HG03558 (cell line): ENCODE results near the gene CCDC177.

Experiments used
- ATAC-seq: cut with Tn5 transposase; IDR thresholded peaks from one replicate; pipeline ENCODE4 v1.9.1; 2021; ENCODE audit warnings: moderate number of reproducible peaks; ENCODE audit not compliant: unreplicated experiment; ENCODE audit errors: extremely low read depth

CCDC177 gene

DNA sequence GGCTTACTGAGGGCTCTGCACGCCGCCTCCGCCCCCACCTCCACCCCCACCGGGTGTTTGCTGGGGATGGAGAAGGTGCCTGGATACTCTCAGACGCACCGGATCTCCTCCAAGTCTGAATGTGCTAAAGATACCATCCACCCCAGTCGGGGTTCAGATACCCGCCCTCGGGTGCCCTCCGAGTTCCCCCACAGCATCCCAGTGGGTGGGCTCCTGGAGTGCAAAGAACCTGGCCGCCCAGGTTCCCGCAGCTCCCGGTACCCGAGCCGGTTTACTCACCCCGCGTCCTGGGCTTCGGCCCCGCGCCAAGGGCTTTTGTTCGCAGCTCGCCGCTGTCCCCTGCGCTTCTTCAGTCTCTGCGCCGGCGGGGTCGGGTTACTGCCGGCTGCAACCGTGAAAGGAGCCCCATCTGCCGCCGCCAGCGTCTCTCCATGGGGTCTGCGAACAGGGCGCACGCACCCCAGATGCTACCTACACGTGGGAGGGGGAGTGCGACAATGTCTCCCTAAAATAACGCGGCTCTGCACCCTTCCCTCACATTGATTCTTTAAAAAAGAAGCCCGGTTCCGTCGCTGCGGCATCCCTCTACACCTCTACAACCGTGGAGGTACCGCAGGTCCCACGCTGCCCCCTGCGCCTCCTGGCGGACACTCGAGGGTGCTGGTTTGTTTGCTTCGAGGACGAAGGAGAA, at the start of gene CCDC177:
TSS of gene CCDC177 (minus strand) at position 609 of the 691 bp plus-strand sequence. CDS start 1,249 bp downstream, outside the sequence.
- no peak for ATAC-seq

DNA sequence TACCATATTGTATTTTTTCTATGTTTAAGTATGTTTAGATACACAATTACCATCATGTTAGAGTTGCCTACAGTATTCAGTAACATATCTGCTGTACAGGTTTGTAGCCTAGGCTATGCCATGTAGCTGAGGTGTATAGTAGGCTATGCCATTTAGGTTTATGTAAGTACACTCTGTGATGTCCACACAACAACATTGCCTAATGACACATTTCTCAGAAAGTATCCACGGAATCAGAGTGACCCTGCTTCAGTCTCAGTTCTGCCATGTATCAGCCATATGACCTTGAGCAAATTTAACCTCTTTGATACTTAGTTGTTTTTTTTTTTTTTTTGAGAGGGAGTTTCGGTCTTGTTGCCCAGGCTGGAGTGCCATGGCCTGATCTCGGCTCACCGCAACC, 49.5 kb upstream of the CCDC177 start:
- no peak for ATAC-seq

DNA sequence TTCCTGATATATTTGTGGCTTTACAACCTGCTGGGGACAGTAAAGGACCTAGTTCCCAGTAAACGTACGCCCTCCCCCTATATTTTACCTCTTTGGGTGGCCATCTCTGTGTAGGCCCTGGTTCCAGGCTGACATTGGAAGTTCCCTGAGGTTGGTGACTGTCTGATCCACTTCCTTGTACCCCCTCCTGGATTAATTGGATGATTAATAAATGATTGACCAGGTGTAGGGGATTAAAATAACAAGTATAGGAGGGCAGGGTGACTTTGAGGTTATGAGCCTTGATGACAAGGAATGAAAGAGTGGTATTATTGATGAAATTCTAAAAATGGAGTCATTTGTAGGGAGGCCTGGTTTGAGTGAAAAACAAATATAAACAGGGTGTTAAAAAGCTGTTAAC, 46.3 kb upstream of the CCDC177 start:
- ATAC-seq, result no peak

DNA sequence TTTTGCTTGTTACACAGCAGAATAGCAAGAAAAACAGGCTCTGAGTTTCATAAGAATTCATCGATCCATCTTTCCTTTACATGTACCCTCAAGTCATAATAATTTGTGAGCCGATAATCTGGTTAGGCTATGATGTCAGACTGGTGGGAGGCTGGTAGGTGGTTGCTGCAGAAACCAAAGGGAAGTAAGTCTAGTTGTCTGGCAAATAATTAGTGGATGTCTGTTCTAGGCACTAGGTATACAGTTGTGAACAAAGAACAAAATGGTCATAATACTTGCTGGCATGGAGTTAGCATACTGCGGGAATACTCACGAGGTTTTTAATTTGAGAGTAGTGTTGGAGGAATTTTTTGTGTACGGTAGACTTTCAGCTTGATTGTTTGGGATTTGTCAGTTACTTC, 45.5 kb upstream of the CCDC177 start:
- no peak for ATAC-seq

DNA sequence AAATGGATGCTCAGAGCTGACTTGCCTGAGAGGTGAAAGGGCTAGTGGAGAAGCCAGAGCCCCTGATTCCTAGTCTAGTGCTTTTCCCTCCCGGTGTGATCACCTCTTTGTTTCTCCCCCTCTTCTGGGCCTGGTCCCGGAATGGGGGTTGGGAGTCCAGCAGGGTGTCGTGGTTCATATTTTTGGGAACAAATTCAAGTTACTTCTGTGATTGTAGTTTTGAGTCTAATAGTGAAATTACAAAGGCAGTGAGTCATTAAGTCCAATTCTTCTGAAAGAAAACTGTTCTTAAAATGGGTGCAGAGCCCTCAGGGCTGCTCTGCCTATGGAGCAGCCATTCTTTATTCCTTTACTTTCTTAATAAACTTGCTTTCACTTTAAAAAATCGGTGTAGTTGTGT, 44.3 kb upstream of the CCDC177 start:
- no peak for ATAC-seq

DNA sequence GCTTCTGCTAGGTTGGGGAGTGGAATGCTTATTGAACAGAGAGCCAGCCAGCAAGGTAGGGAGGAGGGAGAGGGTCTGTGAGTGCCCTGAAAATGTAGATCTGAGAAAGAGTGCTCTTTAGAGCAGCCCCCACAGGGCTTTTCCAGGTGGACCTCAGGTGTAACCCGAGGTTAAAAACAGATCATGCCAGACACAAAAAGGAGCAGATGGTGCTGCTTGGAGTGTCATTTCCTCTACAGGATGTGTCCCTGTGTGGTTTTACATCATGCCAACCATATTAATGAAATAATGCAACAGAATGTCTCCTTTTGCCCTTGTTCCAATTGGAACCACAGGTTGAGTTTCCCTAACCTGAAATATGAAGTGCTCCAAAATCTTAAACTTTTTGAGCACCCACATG, 43.1 kb upstream of the CCDC177 start:
- no peak for ATAC-seq

DNA sequence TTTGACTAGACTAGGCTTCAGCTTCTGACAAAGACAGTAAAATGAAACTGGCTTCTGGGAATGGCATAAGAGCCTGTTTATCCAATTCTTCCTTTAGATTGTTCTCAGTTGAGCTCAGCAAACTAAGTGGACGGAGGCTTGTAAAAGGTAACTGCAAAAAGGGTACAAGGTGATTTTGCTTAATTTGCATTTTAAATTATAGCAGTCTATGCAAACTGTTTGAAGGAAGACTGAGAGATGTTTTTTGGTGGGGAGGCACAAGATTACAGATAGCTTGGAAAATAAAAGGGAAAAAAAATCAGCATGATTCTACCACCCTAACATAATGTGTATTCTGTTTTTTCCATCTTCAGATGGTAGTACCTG, 41.7 kb upstream of the CCDC177 start:
- ATAC-seq, result no peak

DNA sequence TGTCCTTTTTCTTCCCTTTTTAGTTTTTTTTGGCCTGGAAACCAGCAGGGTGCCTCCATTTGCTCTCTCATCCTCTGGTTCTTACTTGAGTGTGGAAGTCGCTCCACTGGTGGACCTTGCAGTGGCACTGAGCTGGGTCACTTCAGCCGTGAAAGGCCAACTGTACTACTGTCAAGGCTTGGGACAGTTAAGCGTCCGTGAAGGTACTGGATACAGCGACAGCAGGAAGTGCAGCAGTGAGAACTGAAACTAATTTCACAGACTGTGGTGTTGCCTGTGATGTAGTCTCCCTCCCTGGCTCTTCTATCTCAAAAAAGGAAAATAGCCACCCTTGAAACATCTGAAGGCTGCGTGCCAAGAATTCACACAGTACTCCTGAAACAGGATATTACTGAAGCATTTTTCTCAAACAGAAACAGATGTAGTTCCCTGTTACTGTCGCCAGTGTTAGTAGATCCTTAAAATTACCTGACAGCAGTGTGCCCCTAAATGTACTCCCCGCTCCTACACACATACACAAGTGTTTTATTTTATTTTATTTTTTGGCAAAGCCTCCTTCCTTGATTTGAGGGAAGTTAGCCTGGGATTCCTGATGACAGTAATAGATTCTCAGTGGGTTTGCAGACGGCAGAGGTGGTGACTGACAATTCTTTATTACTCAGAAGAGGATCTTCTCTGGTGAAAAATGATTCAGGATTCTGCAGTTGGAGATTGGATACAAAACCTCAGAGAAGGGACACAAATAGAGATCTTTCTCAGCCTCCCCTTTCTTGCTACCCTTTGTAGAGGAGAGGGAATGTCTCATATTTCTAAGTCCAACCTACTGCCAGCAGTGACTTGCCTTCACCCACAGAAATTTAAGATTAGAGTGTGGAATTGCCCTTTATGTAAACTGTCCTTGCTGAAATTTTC, 41.1 kb upstream of the CCDC177 start:
- ATAC-seq, result peak; percentile 40

DNA sequence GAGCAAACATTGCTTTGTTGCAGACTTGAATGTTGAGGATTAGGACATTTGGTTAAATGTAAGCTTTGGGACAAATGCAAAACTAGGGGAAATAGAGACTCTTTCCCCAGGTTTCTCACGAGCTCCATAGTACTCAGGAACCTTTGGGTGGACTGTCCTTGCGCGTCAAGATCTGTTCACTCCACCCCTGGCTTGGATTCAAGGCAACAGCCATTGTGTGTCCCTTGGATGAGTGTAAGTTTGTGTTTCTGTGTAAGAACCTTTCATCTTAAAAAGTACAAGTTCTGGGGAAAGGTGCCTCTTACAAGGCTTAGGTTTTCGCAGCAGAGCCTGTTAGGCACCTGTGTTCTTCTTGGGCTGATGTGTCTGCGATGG, 40.4 kb upstream of the CCDC177 start:
- no peak for ATAC-seq

DNA sequence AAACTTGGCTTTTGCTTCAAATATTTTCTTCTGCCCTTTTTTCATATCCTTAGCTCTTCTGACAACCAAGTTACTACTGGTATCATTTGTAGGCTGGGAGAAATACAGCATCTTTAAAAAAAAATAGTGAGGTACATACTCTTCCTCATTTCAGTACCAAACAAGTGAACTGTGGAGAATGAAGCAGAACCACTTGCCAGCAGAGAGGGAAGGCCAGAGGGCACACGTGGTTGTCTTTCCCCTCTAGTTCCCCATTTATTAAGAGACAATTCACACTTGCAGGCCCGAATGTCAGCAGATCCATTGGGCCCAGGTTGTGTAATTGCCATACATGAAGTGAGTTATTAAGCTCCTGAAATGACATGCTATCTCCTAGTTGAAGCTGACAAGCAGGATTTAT, 39.9 kb upstream of the CCDC177 start:
- no peak for ATAC-seq

DNA sequence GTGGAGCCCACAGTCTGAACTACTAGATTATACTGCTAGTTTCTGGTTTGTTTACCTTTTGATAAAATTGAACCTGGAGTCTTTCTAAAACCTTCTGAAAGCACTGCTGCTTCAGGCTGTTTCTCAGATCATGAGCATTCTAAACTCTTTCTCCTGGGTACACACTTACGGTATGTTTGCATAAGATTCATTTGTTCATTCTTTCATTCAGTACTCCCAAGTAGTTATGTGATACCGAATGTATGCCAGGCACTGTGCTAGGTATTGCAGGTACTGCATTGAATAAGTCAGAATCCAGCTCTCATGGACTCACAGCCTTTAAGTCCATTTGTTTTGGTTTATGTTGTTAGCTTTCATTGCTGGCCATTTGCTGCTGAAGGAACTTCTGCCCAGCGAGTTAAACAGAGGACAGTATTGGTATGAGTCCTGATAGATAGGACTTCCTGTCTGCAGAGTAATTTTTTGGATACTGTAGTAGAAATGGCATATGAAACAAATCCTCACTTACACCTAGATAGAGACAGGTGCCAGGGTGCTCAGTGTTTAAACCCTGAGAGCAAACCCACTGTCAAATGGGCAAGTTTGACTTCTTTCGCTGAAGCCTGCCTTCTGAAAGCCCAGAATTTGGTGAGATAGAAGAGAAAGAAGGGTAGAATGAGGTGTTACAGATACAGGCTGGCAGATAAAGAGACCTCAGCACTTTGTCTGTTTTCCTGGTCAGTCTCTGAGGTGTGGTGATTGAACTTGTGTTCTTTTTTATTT, 38.8 kb upstream of the CCDC177 start:
- ATAC-seq, result no peak

DNA sequence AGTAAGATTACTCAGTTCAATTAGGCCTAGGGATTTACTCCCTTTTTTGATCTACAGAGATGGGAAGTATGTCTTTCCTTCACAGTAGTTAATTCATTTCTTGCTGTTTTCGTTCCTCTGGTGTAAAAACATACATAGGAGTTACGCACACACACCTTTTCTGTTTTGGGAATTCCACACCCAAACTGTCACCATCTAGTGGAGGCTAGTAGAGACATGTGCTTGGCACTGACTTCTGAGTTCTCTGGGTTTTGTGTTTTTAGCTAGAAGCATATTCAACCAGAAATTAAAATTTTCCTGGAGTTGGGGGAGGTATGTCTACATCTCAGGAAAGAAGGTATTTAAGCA, 38.1 kb upstream of the CCDC177 start:
- no peak for ATAC-seq

DNA sequence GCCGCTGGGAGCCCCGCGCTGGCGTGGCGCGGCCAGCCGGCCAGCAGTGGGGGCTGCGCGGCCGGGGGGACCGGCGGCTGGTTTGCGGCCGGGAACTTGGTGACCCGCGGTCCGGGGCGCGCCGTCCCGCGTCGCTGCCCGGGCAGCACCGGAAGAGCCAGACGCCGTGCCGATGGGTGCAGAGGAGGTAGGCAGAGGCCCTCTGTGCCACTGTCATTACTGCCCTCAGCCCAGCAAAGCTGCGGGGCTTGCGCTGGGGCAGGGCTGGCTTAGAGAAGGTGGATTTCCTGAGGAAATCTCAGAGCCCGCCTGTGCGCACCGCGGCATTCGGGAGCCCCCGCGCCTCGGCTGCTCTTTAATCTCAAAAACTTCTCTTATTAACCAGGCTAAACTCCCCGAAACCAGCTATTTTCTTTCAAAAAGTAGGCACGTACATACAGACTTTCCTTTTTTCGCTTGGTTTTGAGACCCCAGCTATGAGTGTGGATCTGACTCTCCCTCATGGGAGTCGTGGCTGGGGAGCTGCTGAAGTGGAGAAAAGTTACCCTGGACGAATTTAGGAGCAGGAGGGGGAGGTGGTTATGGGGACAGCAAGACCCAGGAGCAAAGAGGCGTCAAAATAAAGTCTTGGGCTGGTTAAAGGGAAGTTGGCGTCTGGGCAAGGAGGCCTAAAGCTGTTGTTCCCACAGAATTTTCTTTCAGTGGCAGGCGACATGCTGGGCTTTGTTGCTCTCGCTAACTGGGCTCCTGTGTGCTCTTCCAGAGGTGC, 37.5 kb upstream of the CCDC177 start:
- peak; percentile 4 for ATAC-seq

DNA sequence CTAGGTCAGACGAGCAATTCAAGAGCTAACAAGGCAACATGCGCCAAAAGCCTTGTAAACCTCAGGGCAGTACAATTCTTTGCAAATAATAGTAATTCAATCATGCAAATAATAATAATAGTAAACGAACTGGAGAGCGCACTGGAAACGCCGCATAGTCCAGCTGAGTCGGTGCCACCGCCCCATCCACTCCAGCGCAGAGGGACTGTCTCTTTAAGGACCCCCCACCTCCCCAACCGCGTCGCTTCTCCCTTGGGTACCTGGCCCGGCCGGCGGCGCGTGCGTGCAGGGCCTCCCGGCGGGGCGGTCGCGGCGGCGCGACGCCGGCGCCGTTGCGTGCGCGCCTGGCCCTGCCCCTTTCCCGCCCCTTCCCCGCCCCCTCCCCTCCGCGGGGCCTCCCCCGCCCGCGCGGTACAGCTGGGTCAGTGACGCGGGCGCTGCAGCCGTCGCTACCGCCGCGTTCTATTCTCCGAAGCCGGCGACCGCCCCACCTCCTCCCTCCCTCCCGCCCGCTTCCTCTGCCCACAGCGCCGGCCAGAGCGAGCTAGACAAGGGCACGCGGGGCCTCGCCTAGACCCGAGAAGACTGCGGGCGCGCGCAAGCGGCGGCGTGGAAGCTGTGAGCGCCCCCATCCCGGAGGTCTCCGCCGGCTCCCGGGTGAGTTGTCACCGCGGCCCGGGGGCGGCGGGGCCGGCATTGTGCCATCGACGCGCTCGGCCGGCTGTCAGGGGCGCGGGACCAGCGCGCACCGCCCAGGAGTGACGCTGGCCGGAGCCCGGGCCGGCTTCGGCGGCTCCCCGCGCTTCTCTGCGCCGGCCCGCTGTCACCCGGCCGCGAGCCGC, 36.7 kb upstream of the CCDC177 start, which contains the start of gene SUSD6:
TSS of gene SUSD6 (plus strand) at position 425 of the 842 bp plus-strand sequence. CDS start 46,997 bp downstream, outside the sequence.
- ATAC-seq, result peak; percentile 34

DNA sequence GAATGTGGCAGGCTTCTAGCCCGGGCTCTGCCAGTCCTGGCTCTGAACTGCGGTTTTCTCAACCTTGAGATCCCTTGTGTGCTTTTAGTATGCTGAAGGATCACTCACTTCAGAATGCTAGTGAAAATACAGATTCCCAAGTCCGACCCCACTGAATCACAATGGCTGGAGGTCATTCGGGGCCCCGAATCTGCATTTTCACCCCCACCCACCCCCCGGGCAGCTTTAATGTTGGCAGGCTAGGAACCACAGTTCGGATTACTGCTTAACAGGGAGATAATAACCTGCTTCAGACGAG, 36.2 kb upstream of the CCDC177 start:
- ATAC-seq, result no peak

DNA sequence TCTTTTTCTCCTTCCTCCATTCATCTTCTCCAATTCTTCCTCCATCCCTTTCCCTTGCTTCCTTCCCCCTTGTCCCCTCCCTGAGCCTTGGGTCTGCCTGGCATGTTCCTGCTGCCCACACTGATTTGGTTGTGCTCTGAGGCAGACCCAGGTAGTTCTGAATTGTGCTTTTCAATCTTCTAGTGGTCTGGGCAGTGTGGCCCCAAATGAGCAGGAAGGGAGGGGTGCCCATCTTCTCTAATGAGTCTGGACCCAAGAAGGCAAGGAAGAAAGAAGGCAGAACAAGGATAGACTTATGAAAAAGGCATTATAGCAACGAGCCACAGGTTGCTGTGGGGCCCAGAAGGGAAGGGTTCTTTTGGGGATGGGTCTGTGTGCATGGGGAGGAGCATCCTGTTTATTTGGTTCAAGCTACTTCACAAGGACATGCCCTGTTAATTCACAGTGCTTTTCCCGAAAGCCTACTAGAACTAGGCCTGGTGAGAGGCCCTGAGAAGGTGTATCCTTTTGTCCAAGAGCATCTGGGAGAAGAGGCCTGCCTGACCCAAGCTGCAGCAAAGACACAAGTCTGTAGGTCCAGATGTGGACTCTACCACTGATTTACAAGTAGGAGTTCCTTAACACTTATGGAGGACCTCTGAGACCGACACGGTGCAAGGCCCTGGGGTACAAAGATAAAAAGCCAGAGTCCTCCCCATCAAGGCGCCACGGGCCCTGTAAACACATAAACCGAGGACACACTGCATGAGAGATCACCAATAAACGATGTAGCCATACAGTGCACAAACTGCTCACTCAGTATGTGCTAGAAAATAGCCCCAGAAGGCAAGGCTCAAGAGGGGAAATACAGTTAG, 35.6 kb upstream of the CCDC177 start:
- no peak for ATAC-seq

DNA sequence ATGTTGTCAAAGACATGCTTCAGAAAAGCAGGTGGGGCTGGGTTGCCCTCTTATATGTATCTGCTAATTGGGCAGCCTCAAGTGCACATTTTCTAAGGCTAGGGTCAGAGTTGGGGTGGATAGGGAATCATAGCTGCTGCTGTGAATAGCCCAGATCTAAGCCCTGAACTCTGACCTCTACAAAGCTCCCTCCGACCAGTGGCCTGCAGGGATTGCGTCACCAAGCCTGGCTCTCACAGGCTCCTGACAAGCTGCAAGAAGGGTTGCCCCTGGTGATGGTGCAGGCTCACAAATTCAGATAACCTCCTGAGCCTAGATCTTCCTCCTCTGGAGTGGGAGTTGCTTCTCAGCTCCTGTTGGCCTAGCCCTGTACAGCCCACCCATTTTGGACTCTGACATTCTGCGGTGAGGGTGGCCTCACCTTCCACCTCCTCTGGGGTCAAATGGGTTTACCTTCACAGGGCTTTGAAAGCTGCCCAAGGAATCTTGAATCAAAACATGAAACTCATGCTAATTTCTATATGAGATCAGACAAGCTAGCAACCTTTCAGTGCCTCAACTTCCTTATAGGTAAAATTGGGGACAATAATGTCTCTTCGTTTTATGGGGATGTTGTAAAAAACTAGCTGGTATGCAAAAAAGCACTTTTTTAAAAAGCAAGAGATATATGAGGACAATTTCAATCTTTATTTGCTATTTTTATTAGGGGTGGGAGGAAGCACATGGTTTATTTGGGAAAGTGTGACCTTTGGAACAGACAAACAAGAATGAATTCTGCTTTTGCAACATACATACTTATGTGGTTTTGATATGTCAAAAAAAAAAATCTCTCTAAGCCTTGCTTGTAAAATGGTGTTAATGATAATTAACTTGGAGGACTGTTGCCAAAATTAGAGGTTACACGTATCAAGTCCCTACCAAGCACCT, 31.9 kb upstream of the CCDC177 start:
- ATAC-seq, result no peak

DNA sequence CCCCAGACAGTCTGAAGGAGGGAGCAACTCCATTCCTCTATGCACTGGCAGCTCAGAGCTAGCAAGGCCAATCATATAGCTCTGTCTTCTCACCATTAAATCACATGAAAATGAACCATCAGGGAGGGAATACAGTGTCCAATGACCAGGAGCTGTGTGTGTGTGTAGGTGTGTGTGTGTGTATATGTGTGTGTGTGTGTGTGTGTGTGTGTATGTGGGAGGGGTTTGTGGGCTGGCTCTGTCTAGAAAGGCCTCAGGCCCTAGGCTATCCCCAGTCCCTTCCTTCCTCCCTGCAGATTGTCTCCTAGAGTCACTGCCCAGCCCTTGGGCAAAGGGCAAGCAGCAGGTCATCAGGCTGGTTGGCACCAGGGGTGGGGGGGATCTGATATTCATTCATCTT, 31.1 kb upstream of the CCDC177 start:
- ATAC-seq, result no peak
